HEK293 (cell line): ENCODE measurements around the gene HOXB13.

Experiments used
- CTCF ChIA-PET: fragments of 350-600 bp; formaldehyde crosslinking; extraction: SDS; loops from one replicate; lab custom pipeline; 2021; ENCODE audit warnings: antibody characterized with exemption; lab: Yijun Ruan, JAX
- POLR2A ChIA-PET: fragments of 300-600 bp; formaldehyde crosslinking; extraction: SDS; loops from one replicate; lab custom pipeline; 2020; ENCODE audit warnings: antibody characterized with exemption, inconsistent platforms; lab: Yijun Ruan, JAX
- H3K27ac ChIP-seq: fragments of 200-500 bp; sonication (Bioruptor generic); 2 replicates; pipeline ENCODE4 v1.5.1; 2014; ENCODE audit warnings: low read depth, low read length, control low read depth, inconsistent platforms; ENCODE audit errors: extremely low read depth
- H3K36me3 ChIP-seq, 2 experiments: fragments of 200-500 bp in 1 of 2; sonication (Bioruptor generic) in 1 of 2; 1 replicate in 1 of 2; 2 replicates in 1 of 2; pipeline ENCODE4 v1.5.1; 2014 to 2017; ENCODE audit warnings: inconsistent platforms in 2 of 2, low read length in 2 of 2; ENCODE audit not compliant: control insufficient read depth in 2 of 2, insufficient read depth in 1 of 2
- H3K4me1 ChIP-seq: fragments of 200-500 bp; sonication (Bioruptor generic); 2 replicates; pipeline ENCODE4 v1.5.1; 2014; ENCODE audit warnings: mild to moderate bottlenecking, low read length, inconsistent platforms; ENCODE audit not compliant: control insufficient read depth, insufficient read depth
- H3K4me3 ChIP-seq: 2 replicates; pipeline ENCODE4 v1.5.1; 2011; ENCODE audit warnings: low read depth, mild to moderate bottlenecking, control low read depth, low read length, moderate library complexity
- H3K9me3 ChIP-seq: fragments of 200-500 bp; sonication (Bioruptor generic); 2 replicates; pipeline ENCODE4 v1.5.1; 2014; ENCODE audit warnings: low read depth, low read length, inconsistent platforms; ENCODE audit not compliant: control insufficient read depth, insufficient read depth
- IKZF3 ChIP-seq: fragments of 450-650 bp; IDR thresholded peaks from 2 replicates; pipeline ENCODE4 v1.5.0; 2018; ENCODE audit warnings: missing biosample characterization, mild to moderate bottlenecking, missing genetic modification characterization, moderate library complexity
- KLF8 ChIP-seq: fragments of 450-650 bp; formaldehyde crosslinking; IDR thresholded peaks from 2 replicates; pipeline ENCODE4 v1.5.1; 2016; ENCODE audit warnings: missing biosample characterization, missing genetic modification characterization
- REPIN1 ChIP-seq: fragments of 450-650 bp; formaldehyde crosslinking; IDR thresholded peaks from 2 replicates; pipeline ENCODE4 v1.5.1; 2017; ENCODE audit warnings: missing biosample characterization, missing genetic modification characterization, low read depth
- TRIM28 ChIP-seq: IDR thresholded peaks from 2 replicates; pipeline ENCODE4 v1.6.1; 2011; ENCODE audit warnings: low read length, control low read depth, borderline replicate concordance
- ZBTB20 ChIP-seq: fragments of 450-650 bp; formaldehyde crosslinking; IDR thresholded peaks from 2 replicates; pipeline ENCODE4 v1.5.1; 2016; ENCODE audit warnings: missing biosample characterization, missing genetic modification characterization
- ZBTB8A ChIP-seq: fragments of 450-650 bp; formaldehyde crosslinking; IDR thresholded peaks from 2 replicates; pipeline ENCODE4 v1.5.1; 2016; ENCODE audit warnings: missing biosample characterization, missing genetic modification characterization
- ZFP37 ChIP-seq: fragments of 450-650 bp; formaldehyde crosslinking; IDR thresholded peaks from 2 replicates; pipeline ENCODE4 v1.5.1; 2016; ENCODE audit warnings: missing biosample characterization, missing genetic modification characterization
- ZNF114 ChIP-seq: fragments of 450-650 bp; formaldehyde crosslinking; IDR thresholded peaks from 2 replicates; pipeline ENCODE4 v1.5.0; 2017; ENCODE audit warnings: missing biosample characterization, missing genetic modification characterization
- ZNF133 ChIP-seq: fragments of 450-650 bp; formaldehyde crosslinking; IDR thresholded peaks from 2 replicates; pipeline ENCODE4 v1.5.1; 2016; ENCODE audit warnings: missing biosample characterization, missing genetic modification characterization
- ZNF140 ChIP-seq: fragments of 450-650 bp; formaldehyde crosslinking; IDR thresholded peaks from 2 replicates; pipeline ENCODE4 v1.5.1; 2016; ENCODE audit warnings: missing biosample characterization, missing genetic modification characterization
- ZNF16 ChIP-seq: fragments of 450-650 bp; formaldehyde crosslinking; IDR thresholded peaks from 2 replicates; pipeline ENCODE4 v1.5.1; 2016; ENCODE audit warnings: low read depth, missing biosample characterization, missing genetic modification characterization
- ZNF266 ChIP-seq: fragments of 450-650 bp; formaldehyde crosslinking; IDR thresholded peaks from 2 replicates; pipeline ENCODE4 v1.5.1; 2016; ENCODE audit warnings: missing biosample characterization, missing genetic modification characterization, low read depth
- ZNF335 ChIP-seq: fragments of 450-650 bp; formaldehyde crosslinking; conservative IDR thresholded peaks from 2 replicates; pipeline ENCODE4 v1.5.1; 2016; ENCODE audit warnings: missing biosample characterization, missing genetic modification characterization
- ZNF423 ChIP-seq: fragments of 450-650 bp; formaldehyde crosslinking; IDR thresholded peaks from 2 replicates; pipeline ENCODE4 v1.5.1; 2016; ENCODE audit warnings: missing biosample characterization, missing genetic modification characterization
- ZNF623 ChIP-seq: fragments of 450-650 bp; formaldehyde crosslinking; IDR thresholded peaks from 2 replicates; pipeline ENCODE4 v1.5.1; 2016; ENCODE audit warnings: missing biosample characterization, missing genetic modification characterization
- ZNF626 ChIP-seq: fragments of 450-650 bp; sonication (Bioruptor Pico); formaldehyde crosslinking; IDR thresholded peaks from 2 replicates; pipeline ENCODE4 v1.5.1; 2018; ENCODE audit warnings: missing biosample characterization, missing genetic modification characterization, inconsistent platforms
- ZNF660 ChIP-seq: fragments of 450-650 bp; IDR thresholded peaks from 2 replicates; pipeline ENCODE4 v1.5.1; 2018; ENCODE audit warnings: missing biosample characterization, mild to moderate bottlenecking, missing genetic modification characterization
- ZNF76 ChIP-seq: fragments of 450-650 bp; formaldehyde crosslinking; IDR thresholded peaks from 2 replicates; pipeline ENCODE4; 2016; ENCODE audit warnings: low read depth, missing biosample characterization, missing genetic modification characterization, borderline replicate concordance
- ZNF777 ChIP-seq: fragments of 450-650 bp; formaldehyde crosslinking; IDR thresholded peaks from 2 replicates; pipeline ENCODE4 v1.5.1; 2017; ENCODE audit warnings: missing biosample characterization, missing genetic modification characterization, borderline replicate concordance
- ZNF792 ChIP-seq: fragments of 450-650 bp; formaldehyde crosslinking; IDR thresholded peaks from 2 replicates; pipeline ENCODE4 v1.5.1; 2016; ENCODE audit warnings: missing biosample characterization, missing genetic modification characterization
- TF ChIP-seq, protein P1 (sequence below): fragments of 450-650 bp; formaldehyde crosslinking; IDR thresholded peaks from 2 replicates; pipeline ENCODE4 v1.5.1; 2016; ENCODE audit warnings: missing biosample characterization, missing genetic modification characterization, low read depth
- TF ChIP-seq, protein P2 (sequence below): fragments of 450-650 bp; formaldehyde crosslinking; IDR thresholded peaks from 2 replicates; pipeline ENCODE4; 2016; ENCODE audit warnings: missing biosample characterization, missing genetic modification characterization
- TF ChIP-seq, protein P3 (sequence below): fragments of 450-650 bp; formaldehyde crosslinking; IDR thresholded peaks from 2 replicates; pipeline ENCODE4 v1.5.1; 2017; ENCODE audit warnings: missing biosample characterization, missing genetic modification characterization
- TF ChIP-seq, protein P4 (sequence below): fragments of 450-650 bp; formaldehyde crosslinking; IDR thresholded peaks from 2 replicates; pipeline ENCODE4 v1.5.1; 2017; ENCODE audit warnings: missing biosample characterization, missing genetic modification characterization
- TF ChIP-seq, protein P5 (sequence below): fragments of 450-650 bp; formaldehyde crosslinking; IDR thresholded peaks from 2 replicates; pipeline ENCODE4 v1.5.1; 2016; ENCODE audit warnings: missing biosample characterization, missing genetic modification characterization

HOXB13 gene

DNA sequence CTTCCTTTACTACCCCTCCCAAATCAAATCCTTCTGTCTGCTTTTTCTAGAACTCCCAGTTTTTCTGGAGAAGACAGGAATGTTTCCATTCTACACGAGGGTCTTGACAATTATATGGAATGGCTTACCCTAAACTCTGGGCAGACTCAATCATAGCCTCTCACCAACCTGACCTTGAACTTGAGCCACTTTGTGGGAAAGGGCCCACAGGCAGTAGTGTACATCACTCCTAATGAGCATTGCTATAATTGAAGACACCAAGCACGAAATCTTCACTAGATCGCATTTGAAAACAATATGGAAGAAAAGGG is 1.6 kb upstream of the HOXB13 start:
- no peak overlapping the region for H3K27ac ChIP-seq
- POLR2A ChIA-PET = interaction anchor here (0.6 kb wide), 1 partner anchor 306 kb away, joined by 4 read pairs; no protein-coding TSS in a partner anchor
- H3K4me3 ChIP-seq = no peak overlapping the region
- TF ChIP-seq ZBTB8A (tag by site-specific recombination) (no peak), ZNF266 (no peak), ZNF76 (tag by site-specific recombination) (no peak), ZNF626 (tag by site-specific recombination) (no peak), ZNF660 (tag by site-specific recombination) (no peak), REPIN1 (tag by site-specific recombination) (no peak), KLF8 (tag by site-specific recombination) (no peak), ZNF133 (no peak), ZNF792 (tag by site-specific recombination) (no peak)
- TF ChIP-seq, protein P1, sequence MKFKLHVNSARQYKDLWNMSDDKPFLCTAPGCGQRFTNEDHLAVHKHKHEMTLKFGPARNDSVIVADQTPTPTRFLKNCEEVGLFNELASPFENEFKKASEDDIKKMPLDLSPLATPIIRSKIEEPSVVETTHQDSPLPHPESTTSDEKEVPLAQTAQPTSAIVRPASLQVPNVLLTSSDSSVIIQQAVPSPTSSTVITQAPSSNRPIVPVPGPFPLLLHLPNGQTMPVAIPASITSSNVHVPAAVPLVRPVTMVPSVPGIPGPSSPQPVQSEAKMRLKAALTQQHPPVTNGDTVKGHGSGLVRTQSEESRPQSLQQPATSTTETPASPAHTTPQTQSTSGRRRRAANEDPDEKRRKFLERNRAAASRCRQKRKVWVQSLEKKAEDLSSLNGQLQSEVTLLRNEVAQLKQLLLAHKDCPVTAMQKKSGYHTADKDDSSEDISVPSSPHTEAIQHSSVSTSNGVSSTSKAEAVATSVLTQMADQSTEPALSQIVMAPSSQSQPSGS (tag by site-specific recombination) = no peak
- TF ChIP-seq, protein P2, sequence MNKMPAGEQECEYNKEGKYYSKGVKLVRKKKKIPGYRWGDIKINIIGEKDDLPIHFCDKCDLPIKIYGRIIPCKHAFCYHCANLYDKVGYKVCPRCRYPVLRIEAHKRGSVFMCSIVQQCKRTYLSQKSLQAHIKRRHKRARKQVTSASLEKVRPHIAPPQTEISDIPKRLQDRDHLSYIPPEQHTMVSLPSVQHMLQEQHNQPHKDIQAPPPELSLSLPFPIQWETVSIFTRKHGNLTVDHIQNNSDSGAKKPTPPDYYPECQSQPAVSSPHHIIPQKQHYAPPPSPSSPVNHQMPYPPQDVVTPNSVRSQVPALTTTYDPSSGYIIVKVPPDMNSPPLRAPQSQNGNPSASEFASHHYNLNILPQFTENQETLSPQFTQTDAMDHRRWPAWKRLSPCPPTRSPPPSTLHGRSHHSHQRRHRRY = no peak
- TF ChIP-seq, protein P3, sequence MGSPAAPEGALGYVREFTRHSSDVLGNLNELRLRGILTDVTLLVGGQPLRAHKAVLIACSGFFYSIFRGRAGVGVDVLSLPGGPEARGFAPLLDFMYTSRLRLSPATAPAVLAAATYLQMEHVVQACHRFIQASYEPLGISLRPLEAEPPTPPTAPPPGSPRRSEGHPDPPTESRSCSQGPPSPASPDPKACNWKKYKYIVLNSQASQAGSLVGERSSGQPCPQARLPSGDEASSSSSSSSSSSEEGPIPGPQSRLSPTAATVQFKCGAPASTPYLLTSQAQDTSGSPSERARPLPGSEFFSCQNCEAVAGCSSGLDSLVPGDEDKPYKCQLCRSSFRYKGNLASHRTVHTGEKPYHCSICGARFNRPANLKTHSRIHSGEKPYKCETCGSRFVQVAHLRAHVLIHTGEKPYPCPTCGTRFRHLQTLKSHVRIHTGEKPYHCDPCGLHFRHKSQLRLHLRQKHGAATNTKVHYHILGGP (tag by site-specific recombination) = no peak
- H3K9me3 ChIP-seq = no peaks in the 10 kb centered on the region
- peaks cover 0 to 18% of the 10 kb centered on the region in 2 experiments; a peak in 1 of 3 replicates for H3K36me3 ChIP-seq
- CTCF ChIA-PET = interaction anchor here (1.0 to 14.1 kb wide), 3 partner anchors 12 to 62 kb away, joined by 3 to 246 read pairs (median 118); no protein-coding TSS in a partner anchor
- H3K4me1 ChIP-seq = peaks cover 7% of the 10 kb centered on the region

DNA sequence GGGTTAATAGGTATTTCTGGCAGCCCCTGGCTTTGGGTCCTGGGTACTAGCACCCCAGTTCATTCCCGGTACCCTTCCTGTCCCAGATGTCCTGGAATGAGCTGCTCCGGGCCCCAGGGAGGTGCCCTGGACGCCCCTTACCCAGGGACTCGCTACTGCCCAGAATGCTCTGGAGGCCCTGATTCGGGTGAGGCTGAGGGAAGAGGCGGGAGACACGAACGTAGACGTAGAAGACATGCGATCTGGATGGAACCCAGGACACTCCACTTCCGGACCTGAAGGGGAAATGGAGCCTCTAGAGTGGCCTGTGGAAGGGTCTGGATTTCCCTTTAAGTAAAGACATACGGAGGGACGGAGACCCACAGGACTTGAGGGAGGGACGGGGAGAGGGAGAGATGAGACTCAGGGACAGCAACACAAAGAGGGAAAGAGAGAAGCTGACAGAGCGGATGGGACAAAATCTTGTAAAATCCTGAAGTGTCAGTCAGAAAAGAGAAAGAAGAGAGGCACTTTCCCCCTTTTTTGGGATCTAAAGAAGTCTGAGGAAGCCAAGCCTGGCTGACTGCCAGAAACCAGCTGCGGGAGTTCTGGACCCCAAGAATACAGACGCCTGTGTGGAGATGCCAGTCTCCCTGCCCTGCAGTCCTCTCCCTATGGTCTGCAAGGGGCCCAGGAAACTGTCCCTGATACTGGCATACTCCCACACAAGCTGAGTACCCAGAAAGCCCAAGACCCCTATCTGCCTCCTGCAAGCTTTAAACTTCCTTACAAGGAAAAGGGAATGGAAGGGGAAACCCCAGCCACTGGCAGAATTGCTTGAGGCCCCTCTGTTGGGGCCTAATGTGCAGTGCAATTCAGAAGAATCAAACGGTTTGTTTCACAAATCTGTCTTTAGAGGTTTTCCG is 1.0 kb upstream of the HOXB13 start:
- peaks cover 0 to 22% of the 10 kb centered on the region in 2 experiments; a peak in 1 of 3 replicates for H3K36me3 ChIP-seq
- H3K4me3 ChIP-seq = peak overlapping the region; percentile 7; the same call in 1 of the 2 replicates
- H3K27ac ChIP-seq = peak overlapping the region; percentile 85
- peaks cover 7% of the 10 kb centered on the region for H3K4me1 ChIP-seq
- CTCF ChIA-PET = interaction anchor here (1.0 to 14.1 kb wide), 5 partner anchors 11 to 76 kb away, joined by 3 to 246 read pairs (median 5); no protein-coding TSS in a partner anchor
- POLR2A ChIA-PET = interaction anchor here (0.6 to 2.0 kb wide), 5 partner anchors 14 to 305 kb away, joined by 3 to 10 read pairs (median 4); no protein-coding TSS in a partner anchor
- no peaks in the 10 kb centered on the region for H3K9me3 ChIP-seq
- TF ChIP-seq TRIM28 = no peak
- 0 out of 2 replicates have a peak, but pooled peaks have one; percentile 25 for TF ChIP-seq ZNF16 (tag by site-specific recombination)
- TF ChIP-seq, protein P4, sequence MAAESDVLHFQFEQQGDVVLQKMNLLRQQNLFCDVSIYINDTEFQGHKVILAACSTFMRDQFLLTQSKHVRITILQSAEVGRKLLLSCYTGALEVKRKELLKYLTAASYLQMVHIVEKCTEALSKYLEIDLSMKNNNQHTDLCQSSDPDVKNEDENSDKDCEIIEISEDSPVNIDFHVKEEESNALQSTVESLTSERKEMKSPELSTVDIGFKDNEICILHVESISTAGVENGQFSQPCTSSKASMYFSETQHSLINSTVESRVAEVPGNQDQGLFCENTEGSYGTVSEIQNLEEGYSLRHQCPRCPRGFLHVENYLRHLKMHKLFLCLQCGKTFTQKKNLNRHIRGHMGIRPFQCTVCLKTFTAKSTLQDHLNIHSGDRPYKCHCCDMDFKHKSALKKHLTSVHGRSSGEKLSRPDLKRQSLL (tag by site-specific recombination) = peak; percentile 52; the same call in 1 of the 2 replicates
- no peak for TF ChIP-seq ZNF140
- peak; percentile 7; the same call in 1 of the 2 replicates for TF ChIP-seq IKZF3
- TF ChIP-seq ZNF623 (tag by site-specific recombination) = no peak
- peak; percentile 73; the same call in 1 of the 2 replicates for TF ChIP-seq ZNF76 (tag by site-specific recombination)
- TF ChIP-seq ZNF660 (tag by site-specific recombination) = no peak
- TF ChIP-seq ZNF114 (tag by site-specific recombination) = no peak
- peak; percentile 55; the same call in 1 of the 2 replicates for TF ChIP-seq ZFP37 (tag by site-specific recombination)
- TF ChIP-seq ZBTB20 (tag by site-specific recombination) = peak; percentile 99
- peak; percentile 59; the same call in 1 of the 2 replicates for TF ChIP-seq ZNF777 (tag by site-specific recombination)
- TF ChIP-seq ZNF335 (tag by site-specific recombination) = peak; percentile 93
- TF ChIP-seq, protein P5, sequence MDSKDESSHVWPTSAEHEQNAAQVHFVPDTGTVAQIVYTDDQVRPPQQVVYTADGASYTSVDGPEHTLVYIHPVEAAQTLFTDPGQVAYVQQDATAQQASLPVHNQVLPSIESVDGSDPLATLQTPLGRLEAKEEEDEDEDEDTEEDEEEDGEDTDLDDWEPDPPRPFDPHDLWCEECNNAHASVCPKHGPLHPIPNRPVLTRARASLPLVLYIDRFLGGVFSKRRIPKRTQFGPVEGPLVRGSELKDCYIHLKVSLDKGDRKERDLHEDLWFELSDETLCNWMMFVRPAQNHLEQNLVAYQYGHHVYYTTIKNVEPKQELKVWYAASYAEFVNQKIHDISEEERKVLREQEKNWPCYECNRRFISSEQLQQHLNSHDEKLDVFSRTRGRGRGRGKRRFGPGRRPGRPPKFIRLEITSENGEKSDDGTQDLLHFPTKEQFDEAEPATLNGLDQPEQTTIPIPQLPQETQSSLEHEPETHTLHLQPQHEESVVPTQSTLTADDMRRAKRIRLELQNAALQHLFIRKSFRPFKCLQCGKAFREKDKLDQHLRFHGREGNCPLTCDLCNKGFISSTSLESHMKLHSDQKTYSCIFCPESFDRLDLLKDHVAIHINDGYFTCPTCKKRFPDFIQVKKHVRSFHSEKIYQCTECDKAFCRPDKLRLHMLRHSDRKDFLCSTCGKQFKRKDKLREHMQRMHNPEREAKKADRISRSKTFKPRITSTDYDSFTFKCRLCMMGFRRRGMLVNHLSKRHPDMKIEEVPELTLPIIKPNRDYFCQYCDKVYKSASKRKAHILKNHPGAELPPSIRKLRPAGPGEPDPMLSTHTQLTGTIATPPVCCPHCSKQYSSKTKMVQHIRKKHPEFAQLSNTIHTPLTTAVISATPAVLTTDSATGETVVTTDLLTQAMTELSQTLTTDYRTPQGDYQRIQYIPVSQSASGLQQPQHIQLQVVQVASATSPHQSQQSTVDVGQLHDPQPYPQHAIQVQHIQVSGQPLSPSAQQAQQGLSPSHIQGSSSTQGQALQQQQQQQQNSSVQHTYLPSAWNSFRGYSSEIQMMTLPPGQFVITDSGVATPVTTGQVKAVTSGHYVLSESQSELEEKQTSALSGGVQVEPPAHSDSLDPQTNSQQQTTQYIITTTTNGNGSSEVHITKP (tag by site-specific recombination) = peak; percentile 93
- peak; percentile 52; the same call in 1 of the 2 replicates for TF ChIP-seq ZNF423
